AG09309 (cell line): ENCODE results near the gene CORIN.
"Not testable (repeated sequence)": the region's sequence is repeated elsewhere in the genome, so short reads cannot be mapped to it uniquely, and the experiment has no call there.

ENCODE experiments used
- DNase-seq: peaks from one replicate; pipeline ENCODE4 v3.0.0-alpha.2; 2010; ENCODE audit warnings: low read depth
- H3K4me3 ChIP-seq: 2 replicates; pipeline ENCODE4 v1.5.1; 2011; ENCODE audit warnings: mild to moderate bottlenecking, low read depth, low read length, moderate library complexity; ENCODE audit not compliant: control insufficient read depth
- CTCF ChIP-seq: IDR thresholded peaks from 2 replicates; pipeline ENCODE4 v1.5.1; 2011; ENCODE audit warnings: mild to moderate bottlenecking, low read depth, low read length, inconsistent platforms; ENCODE audit not compliant: insufficient read depth, control insufficient read depth; ENCODE audit errors: missing control alignments

CORIN gene

GRCh38 chr4:47560682-47561081 is 277.2 kb downstream of the CORIN start:
- no peak for TF ChIP-seq CTCF
- no peak for DNase-seq
- no peak overlapping the region for H3K4me3 ChIP-seq

GRCh38 chr4:47557255-47557654 is 280.6 kb downstream of the CORIN start:
- DNase-seq, result no peak
- no peak for TF ChIP-seq CTCF
- H3K4me3 ChIP-seq, result no peak overlapping the region

- not testable (repeated sequence) for H3K4me3 ChIP-seq, DNase-seq
These were observed 281.9 kb downstream of the CORIN start for GRCh38 chr4:47555920-47556319.

GRCh38 chr4:47553329-47554125 is 284.3 kb downstream of the CORIN start:
- no peak for DNase-seq
- no peak for TF ChIP-seq CTCF
- no peak overlapping the region for H3K4me3 ChIP-seq

GRCh38 chr4:47551682-47552081 is 286.2 kb downstream of the CORIN start:
- DNase-seq, result no peak
- no peak for TF ChIP-seq CTCF
- H3K4me3 ChIP-seq, result no peak overlapping the region

GRCh38 chr4:47550899-47551548 is 286.8 kb downstream of the CORIN start:
- no peak overlapping the region for H3K4me3 ChIP-seq
- TF ChIP-seq CTCF, result no peak
- DNase-seq, result no peak

GRCh38 chr4:47550357-47550756 is 287.5 kb downstream of the CORIN start:
- H3K4me3 ChIP-seq, DNase-seq: not testable (repeated sequence)
